GM12874 (cell line): ENCODE data around the gene RAB18.

Experiments used
- CTCF ChIP-seq: IDR thresholded peaks from 2 replicates; pipeline ENCODE4 v1.5.1; 2011; ENCODE audit warnings: low read depth, mild to moderate bottlenecking, control low read depth, low read length, moderate library complexity; ENCODE audit not compliant: insufficient read depth

Gene RAB18

GRCh38 chr10:27537166-27537565, 33.1 kb downstream of the RAB18 start:
- TF ChIP-seq CTCF = no peak

- no peak for TF ChIP-seq CTCF
Observed at GRCh38 chr10:27537787-27538186, 33.7 kb downstream of the RAB18 start.

- TF ChIP-seq CTCF = no peak
Observed at GRCh38 chr10:27540672-27541071, 36.6 kb downstream of the RAB18 start.

DNA sequence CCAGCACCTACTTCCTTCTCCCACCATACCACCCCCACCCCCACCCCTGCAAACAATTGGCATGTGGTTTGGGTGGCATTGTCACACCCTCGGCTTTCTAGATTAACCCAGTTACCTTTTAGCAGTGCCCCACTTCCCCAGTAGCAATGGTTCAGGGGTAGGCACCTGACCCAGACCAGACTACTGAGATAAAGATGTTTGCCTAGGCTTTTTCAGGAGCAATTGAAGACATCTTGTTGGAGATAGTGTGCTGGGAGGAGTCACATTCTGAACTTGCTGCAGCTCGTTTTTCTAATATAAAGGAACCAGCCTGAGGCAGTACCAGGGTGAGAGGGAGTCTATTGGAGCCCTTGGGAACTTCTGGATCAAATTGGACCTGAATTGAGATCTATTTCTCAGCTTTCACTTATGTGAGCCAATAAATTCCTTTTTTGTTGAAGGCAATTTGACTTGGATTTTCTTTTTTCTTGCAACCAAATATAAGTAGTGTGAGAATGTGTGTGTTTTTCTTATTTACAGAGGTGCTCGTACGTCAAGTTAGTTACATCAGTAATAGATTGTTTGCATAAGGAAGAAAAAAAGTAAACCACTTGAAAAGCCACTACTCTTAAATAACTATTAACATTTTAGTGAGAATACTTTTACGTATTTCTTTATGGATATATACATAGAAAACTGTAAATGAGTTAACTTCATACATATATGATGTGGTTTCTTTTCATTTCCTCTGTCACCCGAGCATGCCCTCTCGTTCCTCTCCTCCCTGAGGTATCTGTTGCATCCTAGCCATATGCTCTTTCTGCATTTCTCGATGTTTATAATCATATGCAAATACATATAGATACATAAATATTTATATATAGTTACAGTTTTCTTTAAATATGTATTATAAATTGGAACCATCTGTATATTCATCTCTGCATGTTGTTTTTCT, 38.0 kb downstream of the RAB18 start:
- TF ChIP-seq CTCF = no peak

GRCh38 chr10:27542812-27543211, 38.7 kb downstream of the RAB18 start:
- TF ChIP-seq CTCF = no peak

DNA sequence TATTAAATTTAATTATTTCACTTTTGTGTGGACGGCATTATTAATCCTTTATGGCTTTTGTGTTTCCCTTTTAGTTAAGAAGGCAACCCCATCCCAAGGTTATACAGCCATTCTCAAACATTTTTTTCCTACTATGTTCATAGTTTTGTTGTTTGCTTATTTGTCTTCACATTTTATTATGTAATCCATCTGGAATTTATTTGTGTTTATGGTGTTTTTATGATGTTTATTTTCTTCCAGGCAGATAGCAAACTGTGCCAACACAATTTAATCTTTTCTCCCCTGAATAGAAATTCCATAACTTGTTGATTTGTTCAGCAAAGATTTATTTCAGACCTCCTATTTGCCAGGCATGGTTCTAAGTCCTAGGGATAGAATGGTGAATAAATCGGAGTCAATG, 42.9 kb downstream of the RAB18 start:
- TF ChIP-seq CTCF = no peak

GRCh38 chr10:27547482-27547881, 43.4 kb downstream of the RAB18 start:
- TF ChIP-seq CTCF = no peak
